ENCODE data around the gene SMARCAL1. TPM values are rescaled to one million over a fixed set of nuclear protein-coding genes. Genes with fewer than 3 reads are reported as not detected.

Gene SMARCAL1
- total and polyA plus RNA-seq, 2 donors (not counting 1 experiment from before 2014, with no cell fraction given) = 20.2 to 46.7 TPM

GRCh38 chr2:216465579-216466195, 53.4 kb downstream of the SMARCAL1 start:
- Mint-ChIP-seq H3K4me1 (no peaks in the 10 kb centered on the region), H3K27ac (no peak overlapping the region), H3K9me3 (ENCODE audit: insufficient read depth) (no peaks in the 10 kb centered on the region), H3K27me3 (no peaks in the 10 kb centered on the region), H3K4me3 (no peak overlapping the region)
- Histone ChIP-seq H3K27me3 (replicated peaks in 1 of 4; ENCODE audit: control extremely low read depth in 1 of 4, control insufficient read depth in 3 of 4, insufficient read depth in 4 of 4, low read length in 3 of 4) (no peaks in the 10 kb centered on the region), H3K4me3 (ENCODE audit: control extremely low read depth in 1 of 5, extremely low read depth in 1 of 5, insufficient read depth in 1 of 5, low read depth in 2 of 5, low read length in 4 of 5) (no peak overlapping the region), H2AFZ (ENCODE audit: insufficient read depth, low read depth, low read length, poor library complexity, severe bottlenecking) (no peak overlapping the region), H3K36me3 (replicated peaks in 1 of 2; ENCODE audit: control extremely low read depth in 1 of 2, control insufficient read depth in 1 of 2, extremely low read depth in 1 of 2, insufficient read depth in 2 of 2, low read length in 1 of 2) (peaks cover 10 to 24% of the 10 kb centered on the region in 2 experiments), H3K79me2 (ENCODE audit: control insufficient read depth, insufficient read depth, low read length) (no peaks in the 10 kb centered on the region), H3K9me3 (ENCODE audit: control extremely low read depth in 1 of 3, control insufficient read depth in 2 of 3, insufficient read depth in 1 of 3, low read length in 2 of 3) (no peaks in the 10 kb centered on the region), H3K4me1 (ENCODE audit: control insufficient read depth in 2 of 2, insufficient read depth in 2 of 2, low read length in 2 of 2) (no peaks in the 10 kb centered on the region), H3K4me2 (replicated peaks; ENCODE audit: low read depth, low read length, poor library complexity, severe bottlenecking) (no peak overlapping the region), H3K27ac (ENCODE audit: low read length in 2 of 2) (no peak overlapping the region), H3K9ac (ENCODE audit: low read length) (no peak overlapping the region), H4K20me1 (ENCODE audit: control insufficient read depth, insufficient read depth, low read length, poor library complexity, severe bottlenecking) (no peaks in the 10 kb centered on the region)
- TF ChIP-seq EZH2 (IDR thresholded peaks at IDR 0.05; ENCODE audit: borderline replicate concordance, insufficient read depth, low read depth, low read length, poor library complexity, severe bottlenecking) = no peak
- TF ChIP-seq, protein P1, sequence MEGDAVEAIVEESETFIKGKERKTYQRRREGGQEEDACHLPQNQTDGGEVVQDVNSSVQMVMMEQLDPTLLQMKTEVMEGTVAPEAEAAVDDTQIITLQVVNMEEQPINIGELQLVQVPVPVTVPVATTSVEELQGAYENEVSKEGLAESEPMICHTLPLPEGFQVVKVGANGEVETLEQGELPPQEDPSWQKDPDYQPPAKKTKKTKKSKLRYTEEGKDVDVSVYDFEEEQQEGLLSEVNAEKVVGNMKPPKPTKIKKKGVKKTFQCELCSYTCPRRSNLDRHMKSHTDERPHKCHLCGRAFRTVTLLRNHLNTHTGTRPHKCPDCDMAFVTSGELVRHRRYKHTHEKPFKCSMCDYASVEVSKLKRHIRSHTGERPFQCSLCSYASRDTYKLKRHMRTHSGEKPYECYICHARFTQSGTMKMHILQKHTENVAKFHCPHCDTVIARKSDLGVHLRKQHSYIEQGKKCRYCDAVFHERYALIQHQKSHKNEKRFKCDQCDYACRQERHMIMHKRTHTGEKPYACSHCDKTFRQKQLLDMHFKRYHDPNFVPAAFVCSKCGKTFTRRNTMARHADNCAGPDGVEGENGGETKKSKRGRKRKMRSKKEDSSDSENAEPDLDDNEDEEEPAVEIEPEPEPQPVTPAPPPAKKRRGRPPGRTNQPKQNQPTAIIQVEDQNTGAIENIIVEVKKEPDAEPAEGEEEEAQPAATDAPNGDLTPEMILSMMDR (IDR thresholded peaks at IDR 0.05) = no peak
- DNase-seq = no peak
- ChIA-PET POLR2A (no interaction called here), CTCF (no interaction called here)
- ATAC-seq (ENCODE audit: low read depth) = no peak
- intact Hi-C loops (cut with micrococcal nuclease) = no loop called here
- WGBS (ENCODE audit: insufficient coverage) = 93% methylated on average over 2 of the region's 5 CpGs

DNA sequence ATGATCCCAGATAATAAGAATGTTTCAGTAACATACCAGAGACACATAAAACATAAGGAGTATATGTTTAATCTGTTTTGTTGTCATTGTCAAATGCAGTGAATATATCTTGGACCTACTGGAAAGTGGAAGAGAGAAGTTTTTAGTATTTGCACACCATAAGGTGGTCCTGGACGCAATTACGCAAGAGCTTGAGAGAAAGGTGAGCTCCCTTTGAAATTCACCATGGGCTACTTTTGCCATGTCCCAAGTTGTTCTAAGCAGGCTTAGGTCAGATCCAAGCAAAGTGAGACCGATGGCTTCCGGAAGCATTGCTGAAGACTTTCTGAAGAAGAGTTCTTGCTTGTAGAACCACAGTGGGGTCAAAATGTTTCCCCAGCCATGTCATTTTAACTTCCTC, 55.6 kb downstream of the SMARCAL1 start:
- Histone ChIP-seq H3K27me3 (replicated peaks in 1 of 4; ENCODE audit: control extremely low read depth in 1 of 4, control insufficient read depth in 3 of 4, insufficient read depth in 4 of 4, low read length in 3 of 4) (no peaks in the 10 kb centered on the region), H3K9ac (ENCODE audit: low read length) (no peak overlapping the region), H3K9me3 (ENCODE audit: control extremely low read depth in 1 of 3, control insufficient read depth in 2 of 3, insufficient read depth in 1 of 3, low read length in 2 of 3) (no peaks in the 10 kb centered on the region), H3K36me3 (replicated peaks in 1 of 2; ENCODE audit: control extremely low read depth in 1 of 2, control insufficient read depth in 1 of 2, extremely low read depth in 1 of 2, insufficient read depth in 2 of 2, low read length in 1 of 2) (peaks cover 10 to 24% of the 10 kb centered on the region in 2 experiments), H3K4me2 (replicated peaks; ENCODE audit: low read depth, low read length, poor library complexity, severe bottlenecking) (no peak overlapping the region), H4K20me1 (ENCODE audit: control insufficient read depth, insufficient read depth, low read length, poor library complexity, severe bottlenecking) (no peaks in the 10 kb centered on the region), H2AFZ (ENCODE audit: insufficient read depth, low read depth, low read length, poor library complexity, severe bottlenecking) (no peak overlapping the region), H3K79me2 (ENCODE audit: control insufficient read depth, insufficient read depth, low read length) (no peaks in the 10 kb centered on the region), H3K27ac (ENCODE audit: low read length in 2 of 2) (no peak overlapping the region), H3K4me3 (ENCODE audit: control extremely low read depth in 1 of 5, extremely low read depth in 1 of 5, insufficient read depth in 1 of 5, low read depth in 2 of 5, low read length in 4 of 5) (no peak overlapping the region), H3K4me1 (ENCODE audit: control insufficient read depth in 2 of 2, insufficient read depth in 2 of 2, low read length in 2 of 2) (no peaks in the 10 kb centered on the region)
- TF ChIP-seq EZH2 (IDR thresholded peaks at IDR 0.05; ENCODE audit: borderline replicate concordance, insufficient read depth, low read depth, low read length, poor library complexity, severe bottlenecking) = no peak
- TF ChIP-seq, protein P1 (IDR thresholded peaks at IDR 0.05) = no peak
- intact Hi-C loops (cut with micrococcal nuclease) = no loop called here
- Mint-ChIP-seq H3K27me3 (no peaks in the 10 kb centered on the region), H3K9me3 (ENCODE audit: insufficient read depth) (no peaks in the 10 kb centered on the region), H3K4me1 (no peaks in the 10 kb centered on the region), H3K27ac (no peak overlapping the region), H3K4me3 (no peak overlapping the region)
- ATAC-seq (ENCODE audit: low read depth) = no peak
- no peak for DNase-seq
- POLR2A ChIA-PET = no interaction called here
- WGBS (ENCODE audit: insufficient coverage) = 100% methylated on average over 4 of the region's 4 CpGs
- CTCF ChIA-PET = no interaction called here

All from B cell (primary cell).